GM12891 (cell line): Measurements from ENCODE around the gene CRADD.

Source experiments
- PAX5 ChIP-seq: IDR thresholded peaks from 2 replicates; pipeline ENCODE4 v1.6.1; 2011; ENCODE audit warnings: low read length, moderate library complexity, mild to moderate bottlenecking; ENCODE audit not compliant: insufficient read depth, severe bottlenecking
- POLR2A ChIP-seq: IDR thresholded peaks from 2 replicates; pipeline ENCODE4 v1.6.1; 2011; ENCODE audit warnings: low read depth, low read length, control low read depth
- POLR2AphosphoS5 ChIP-seq: IDR thresholded peaks from 2 replicates; pipeline ENCODE4 v1.6.1; 2011; ENCODE audit warnings: low read depth, low read length, control low read depth
- TAF1 ChIP-seq: IDR thresholded peaks from 2 replicates; pipeline ENCODE4 v1.6.1; 2011; ENCODE audit warnings: low read depth, low read length, control low read depth

DNA sequence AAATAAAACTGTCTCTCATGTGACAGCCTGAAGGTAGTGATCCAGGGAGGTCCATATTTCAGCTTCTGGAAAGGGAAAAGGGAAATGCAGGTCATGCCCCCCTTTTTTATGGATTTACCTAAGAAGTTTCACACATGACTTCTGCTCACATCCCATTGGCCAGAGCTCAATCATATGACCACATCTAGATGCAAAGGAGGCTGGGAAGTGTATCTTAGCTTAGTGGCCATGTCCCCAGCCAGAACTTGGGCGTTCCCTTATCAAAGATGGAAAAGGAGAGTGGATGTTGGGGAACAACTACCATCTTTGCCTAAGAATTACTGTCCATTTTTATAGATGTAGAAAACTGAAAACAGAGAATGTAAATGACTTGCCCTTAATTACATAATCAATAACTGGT lies 26.5 kb upstream of the CRADD start:
- TF ChIP-seq POLR2A (no peak), POLR2AphosphoS5 (no peak), TAF1 (no peak), PAX5 (no peak)
